ENCODE measurements around the gene ST8SIA6. TPM values are rescaled to one million over a fixed set of nuclear protein-coding genes. Genes with fewer than 3 reads are reported as not detected.

The ST8SIA6 gene
- total and polyA plus RNA-seq, 9 of the 15 experiments (the other 6 are each of a cell fraction or from before 2014, with no cell fraction given): 0.69 to 6.7 (median 5.0) TPM

DNA sequence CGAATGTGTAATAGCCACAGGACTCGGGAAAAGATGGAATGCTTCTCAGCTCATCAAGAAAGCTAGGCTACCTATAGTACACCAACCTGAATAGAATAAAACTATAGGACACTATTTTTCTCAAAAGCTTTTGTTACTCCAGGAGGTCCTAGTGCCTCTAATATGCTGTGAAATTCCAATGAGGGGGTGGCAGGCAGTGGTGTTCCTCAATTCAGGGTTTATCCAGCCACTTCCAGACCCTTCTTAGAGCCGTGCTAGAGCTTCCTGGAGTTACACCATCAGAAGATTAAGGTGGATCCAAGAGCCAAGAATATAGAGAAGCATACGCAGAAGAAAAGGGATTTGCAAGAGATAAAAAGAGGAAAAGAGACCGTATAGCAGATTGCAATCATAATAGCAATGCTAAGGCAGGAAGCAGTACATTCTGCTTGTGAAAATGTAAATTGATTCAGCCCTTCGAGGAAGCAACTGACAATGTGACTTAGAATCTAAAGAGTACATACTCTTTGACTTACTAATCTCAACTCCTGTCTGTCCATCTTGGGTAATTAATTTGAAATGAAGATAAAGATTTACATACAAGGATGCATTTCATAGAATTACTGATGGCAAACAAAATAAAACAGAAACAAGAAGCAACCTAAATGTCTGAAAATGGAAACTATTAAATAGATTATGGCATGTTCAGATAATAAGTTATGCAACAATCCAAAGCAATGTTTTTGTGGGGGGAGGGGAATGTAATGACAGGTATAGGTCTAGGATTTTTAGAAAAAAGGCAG is 2.1 kb downstream of the ST8SIA6 start (continued):
- TF ChIP-seq, protein P1, sequence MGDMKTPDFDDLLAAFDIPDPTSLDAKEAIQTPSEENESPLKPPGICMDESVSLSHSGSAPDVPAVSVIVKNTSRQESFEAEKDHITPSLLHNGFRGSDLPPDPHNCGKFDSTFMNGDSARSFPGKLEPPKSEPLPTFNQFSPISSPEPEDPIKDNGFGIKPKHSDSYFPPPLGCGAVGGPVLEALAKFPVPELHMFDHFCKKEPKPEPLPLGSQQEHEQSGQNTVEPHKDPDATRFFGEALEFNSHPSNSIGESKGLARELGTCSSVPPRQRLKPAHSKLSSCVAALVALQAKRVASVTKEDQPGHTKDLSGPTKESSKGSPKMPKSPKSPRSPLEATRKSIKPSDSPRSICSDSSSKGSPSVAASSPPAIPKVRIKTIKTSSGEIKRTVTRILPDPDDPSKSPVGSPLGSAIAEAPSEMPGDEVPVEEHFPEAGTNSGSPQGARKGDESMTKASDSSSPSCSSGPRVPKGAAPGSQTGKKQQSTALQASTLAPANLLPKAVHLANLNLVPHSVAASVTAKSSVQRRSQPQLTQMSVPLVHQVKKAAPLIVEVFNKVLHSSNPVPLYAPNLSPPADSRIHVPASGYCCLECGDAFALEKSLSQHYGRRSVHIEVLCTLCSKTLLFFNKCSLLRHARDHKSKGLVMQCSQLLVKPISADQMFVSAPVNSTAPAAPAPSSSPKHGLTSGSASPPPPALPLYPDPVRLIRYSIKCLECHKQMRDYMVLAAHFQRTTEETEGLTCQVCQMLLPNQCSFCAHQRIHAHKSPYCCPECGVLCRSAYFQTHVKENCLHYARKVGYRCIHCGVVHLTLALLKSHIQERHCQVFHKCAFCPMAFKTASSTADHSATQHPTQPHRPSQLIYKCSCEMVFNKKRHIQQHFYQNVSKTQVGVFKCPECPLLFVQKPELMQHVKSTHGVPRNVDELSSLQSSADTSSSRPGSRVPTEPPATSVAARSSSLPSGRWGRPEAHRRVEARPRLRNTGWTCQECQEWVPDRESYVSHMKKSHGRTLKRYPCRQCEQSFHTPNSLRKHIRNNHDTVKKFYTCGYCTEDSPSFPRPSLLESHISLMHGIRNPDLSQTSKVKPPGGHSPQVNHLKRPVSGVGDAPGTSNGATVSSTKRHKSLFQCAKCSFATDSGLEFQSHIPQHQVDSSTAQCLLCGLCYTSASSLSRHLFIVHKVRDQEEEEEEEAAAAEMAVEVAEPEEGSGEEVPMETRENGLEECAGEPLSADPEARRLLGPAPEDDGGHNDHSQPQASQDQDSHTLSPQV (IDR thresholded peaks at IDR 0.05): peak; percentile 47; the same call in 1 of the 2 replicates
- TF ChIP-seq, protein P2, sequence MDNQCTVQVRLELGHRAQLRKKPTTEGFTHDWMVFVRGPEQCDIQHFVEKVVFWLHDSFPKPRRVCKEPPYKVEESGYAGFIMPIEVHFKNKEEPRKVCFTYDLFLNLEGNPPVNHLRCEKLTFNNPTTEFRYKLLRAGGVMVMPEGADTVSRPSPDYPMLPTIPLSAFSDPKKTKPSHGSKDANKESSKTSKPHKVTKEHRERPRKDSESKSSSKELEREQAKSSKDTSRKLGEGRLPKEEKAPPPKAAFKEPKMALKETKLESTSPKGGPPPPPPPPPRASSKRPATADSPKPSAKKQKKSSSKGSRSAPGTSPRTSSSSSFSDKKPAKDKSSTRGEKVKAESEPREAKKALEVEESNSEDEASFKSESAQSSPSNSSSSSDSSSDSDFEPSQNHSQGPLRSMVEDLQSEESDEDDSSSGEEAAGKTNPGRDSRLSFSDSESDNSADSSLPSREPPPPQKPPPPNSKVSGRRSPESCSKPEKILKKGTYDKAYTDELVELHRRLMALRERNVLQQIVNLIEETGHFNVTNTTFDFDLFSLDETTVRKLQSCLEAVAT (IDR thresholded peaks at IDR 0.05): peak; percentile 87 to 94
- TF ChIP-seq, protein P3, sequence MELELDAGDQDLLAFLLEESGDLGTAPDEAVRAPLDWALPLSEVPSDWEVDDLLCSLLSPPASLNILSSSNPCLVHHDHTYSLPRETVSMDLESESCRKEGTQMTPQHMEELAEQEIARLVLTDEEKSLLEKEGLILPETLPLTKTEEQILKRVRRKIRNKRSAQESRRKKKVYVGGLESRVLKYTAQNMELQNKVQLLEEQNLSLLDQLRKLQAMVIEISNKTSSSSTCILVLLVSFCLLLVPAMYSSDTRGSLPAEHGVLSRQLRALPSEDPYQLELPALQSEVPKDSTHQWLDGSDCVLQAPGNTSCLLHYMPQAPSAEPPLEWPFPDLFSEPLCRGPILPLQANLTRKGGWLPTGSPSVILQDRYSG (tag; conservative IDR thresholded peaks at IDR 0.05; ENCODE audit: low read depth): no peak
- no peak for TF ChIP-seq ADNP (tag; IDR thresholded peaks at IDR 0.05)
- TF ChIP-seq CC2D1A (IDR thresholded peaks at IDR 0.05): 0 out of 2 replicates have a peak, but pooled peaks have one; percentile 10
- no peak for TF ChIP-seq MTA2 (IDR thresholded peaks at IDR 0.05; ENCODE audit: low read depth)
- no peak for TF ChIP-seq DDX20 (tag; IDR thresholded peaks at IDR 0.05; ENCODE audit: low read depth)
- TF ChIP-seq, protein P4, sequence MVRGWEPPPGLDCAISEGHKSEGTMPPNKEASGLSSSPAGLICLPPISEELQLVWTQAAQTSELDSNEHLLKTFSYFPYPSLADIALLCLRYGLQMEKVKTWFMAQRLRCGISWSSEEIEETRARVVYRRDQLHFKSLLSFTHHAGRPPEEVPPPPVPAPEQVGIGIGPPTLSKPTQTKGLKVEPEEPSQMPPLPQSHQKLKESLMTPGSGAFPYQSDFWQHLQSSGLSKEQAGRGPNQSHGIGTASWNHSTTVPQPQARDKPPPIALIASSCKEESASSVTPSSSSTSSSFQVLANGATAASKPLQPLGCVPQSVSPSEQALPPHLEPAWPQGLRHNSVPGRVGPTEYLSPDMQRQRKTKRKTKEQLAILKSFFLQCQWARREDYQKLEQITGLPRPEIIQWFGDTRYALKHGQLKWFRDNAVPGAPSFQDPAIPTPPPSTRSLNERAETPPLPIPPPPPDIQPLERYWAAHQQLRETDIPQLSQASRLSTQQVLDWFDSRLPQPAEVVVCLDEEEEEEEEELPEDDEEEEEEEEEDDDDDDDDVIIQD (CRISPR knock-in tag; IDR thresholded peaks at IDR 0.05): no peak
- no peak for TF ChIP-seq HNRNPUL1 (IDR thresholded peaks at IDR 0.05; ENCODE audit: low read length)
- no peak for TF ChIP-seq MIER1 (IDR thresholded peaks at IDR 0.05; ENCODE audit: low read depth)
- TF ChIP-seq SMAD4 (CRISPR knock-in tag; conservative IDR thresholded peaks at IDR 0.05): no peak
- TF ChIP-seq, protein P5, sequence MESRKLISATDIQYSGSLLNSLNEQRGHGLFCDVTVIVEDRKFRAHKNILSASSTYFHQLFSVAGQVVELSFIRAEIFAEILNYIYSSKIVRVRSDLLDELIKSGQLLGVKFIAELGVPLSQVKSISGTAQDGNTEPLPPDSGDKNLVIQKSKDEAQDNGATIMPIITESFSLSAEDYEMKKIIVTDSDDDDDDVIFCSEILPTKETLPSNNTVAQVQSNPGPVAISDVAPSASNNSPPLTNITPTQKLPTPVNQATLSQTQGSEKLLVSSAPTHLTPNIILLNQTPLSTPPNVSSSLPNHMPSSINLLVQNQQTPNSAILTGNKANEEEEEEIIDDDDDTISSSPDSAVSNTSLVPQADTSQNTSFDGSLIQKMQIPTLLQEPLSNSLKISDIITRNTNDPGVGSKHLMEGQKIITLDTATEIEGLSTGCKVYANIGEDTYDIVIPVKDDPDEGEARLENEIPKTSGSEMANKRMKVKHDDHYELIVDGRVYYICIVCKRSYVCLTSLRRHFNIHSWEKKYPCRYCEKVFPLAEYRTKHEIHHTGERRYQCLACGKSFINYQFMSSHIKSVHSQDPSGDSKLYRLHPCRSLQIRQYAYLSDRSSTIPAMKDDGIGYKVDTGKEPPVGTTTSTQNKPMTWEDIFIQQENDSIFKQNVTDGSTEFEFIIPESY (CRISPR knock-in tag; IDR thresholded peaks at IDR 0.05): no peak
- no peak for TF ChIP-seq CHD4 (IDR thresholded peaks at IDR 0.05; ENCODE audit: insufficient read depth, insufficient replicate concordance, low read depth, low read length, poor library complexity, severe bottlenecking)
- TF ChIP-seq ZKSCAN1 (IDR thresholded peaks at IDR 0.05; ENCODE audit: low read depth, low read length): no peak
- no peak for TF ChIP-seq SRSF1 (IDR thresholded peaks at IDR 0.05; ENCODE audit: low read depth, low read length)
- TF ChIP-seq ZNF408 (CRISPR knock-in tag; IDR thresholded peaks at IDR 0.05; ENCODE audit: low read depth): no peak
- TF ChIP-seq TAL1 (IDR thresholded peaks at IDR 0.05): no peak

All from K562 (cell line).